ENCODE results near the gene TRAF3IP3. TPM values are rescaled to one million over a fixed set of nuclear protein-coding genes. Genes with fewer than 3 reads are reported as not detected.

Gene TRAF3IP3
- polyA plus RNA-seq, 1 donor = 1.7 TPM

GRCh38 chr1:209737118-209737505, 18.7 kb upstream of the TRAF3IP3 start:
- no peak for DNase-seq

GRCh38 chr1:209738270-209738669, 17.6 kb upstream of the TRAF3IP3 start:
- DNase-seq = no peak

GRCh38 chr1:209741193-209741592, 14.7 kb upstream of the TRAF3IP3 start:
- no peak for DNase-seq

- no peak for DNase-seq
Measured at GRCh38 chr1:209741889-209742288, 14.0 kb upstream of the TRAF3IP3 start.

- DNase-seq = no peak
Measured at GRCh38 chr1:209742409-209743144, 13.3 kb upstream of the TRAF3IP3 start.

- no peak for DNase-seq
Measured at GRCh38 chr1:209743145-209743482, 12.7 kb upstream of the TRAF3IP3 start.

- no peak for DNase-seq
Measured at GRCh38 chr1:209746451-209747165, 9.2 kb upstream of the TRAF3IP3 start.

GRCh38 chr1:209747580-209748262, 8.1 kb upstream of the TRAF3IP3 start:
- peak; percentile 75 for DNase-seq

GRCh38 chr1:209748620-209749019, 7.2 kb upstream of the TRAF3IP3 start:
- DNase-seq = no peak

GRCh38 chr1:209749205-209749604, 6.6 kb upstream of the TRAF3IP3 start:
- DNase-seq = no peak

GRCh38 chr1:209749670-209750323, 6.1 kb upstream of the TRAF3IP3 start:
- no peak for DNase-seq

GRCh38 chr1:209751627-209752231, 4.1 kb upstream of the TRAF3IP3 start:
- no peak for DNase-seq

GRCh38 chr1:209752890-209753289, 3.0 kb upstream of the TRAF3IP3 start:
- DNase-seq = no peak

GRCh38 chr1:209755256-209755655, 597 bp upstream of the TRAF3IP3 start:
- DNase-seq = no peak

- no peak for DNase-seq
Measured at GRCh38 chr1:209756615-209757445, 977 bp downstream of the TRAF3IP3 start.

- no peak for DNase-seq
Measured at GRCh38 chr1:209758400-209758799, 2.5 kb downstream of the TRAF3IP3 start.

- DNase-seq = no peak
Measured at GRCh38 chr1:209759829-209760359, 4.0 kb downstream of the TRAF3IP3 start.

- DNase-seq = no peak
Measured at GRCh38 chr1:209761011-209761635, 5.3 kb downstream of the TRAF3IP3 start.

- DNase-seq = no peak
Measured at GRCh38 chr1:209766051-209766450, 10.2 kb downstream of the TRAF3IP3 start.

- no peak for DNase-seq
Measured at GRCh38 chr1:209767096-209767495, 11.2 kb downstream of the TRAF3IP3 start.

- DNase-seq = no peak
Measured at GRCh38 chr1:209767706-209768105, 11.9 kb downstream of the TRAF3IP3 start.
